IMR-90 (cell line): ENCODE measurements around the gene PDGFA. TPM values are rescaled to one million over a fixed set of nuclear protein-coding genes. Genes with fewer than 3 reads are reported as not detected.
A peak's percentile ranks its signal among the peaks of the same experiment; 100 is the strongest.

Experiments
- ATAC-seq: fragments of 200-7000 bp; cut with Tn5 transposase; 2 replicates; pipeline ENCODE4 v1.9.1; 2020; ENCODE audit warnings: low read depth, mild to moderate bottlenecking, moderate library complexity
- BruUV-seq: library from RNA; stranded (reverse); fragments of 400-500 nt; replicated peaks from 2 replicates; lab custom pipeline; 2021; lab: Mats Ljungman, UMichigan
- CTCF ChIA-PET: fragments of 300-600 bp; formaldehyde crosslinking; extraction: SDS; loops from one replicate; lab custom pipeline; 2021; ENCODE audit warnings: antibody characterized with exemption; lab: Yijun Ruan, JAX
- POLR2A ChIA-PET: fragments of 300-600 bp; sonication (Branson Sonifier 250); formaldehyde crosslinking; loops from one replicate; lab custom pipeline; 2022; ENCODE audit warnings: antibody characterized with exemption; ENCODE audit not compliant: unreplicated experiment; lab: Charles Lee
- DNase-seq: peaks from one replicate; pipeline ENCODE4 v3.0.0; 2013
- H2AFZ ChIP-seq: replicated peaks from 2 replicates; pipeline ENCODE3; 2013; ENCODE audit warnings: low read length, mild to moderate bottlenecking; ENCODE audit not compliant: poor library complexity
- H2AK5ac ChIP-seq: 2 replicates; pipeline ENCODE4 v1.6.1; 2013; ENCODE audit warnings: low read depth, low read length, inconsistent platforms
- H2AK9ac ChIP-seq: replicated peaks from 2 replicates; pipeline ENCODE3; 2013; ENCODE audit warnings: mild to moderate bottlenecking, low read depth, low read length, moderate library complexity; ENCODE audit not compliant: poor library complexity
- H2BK120ac ChIP-seq: 2 replicates; pipeline ENCODE4 v1.6.1; 2013; ENCODE audit warnings: low read depth, low read length, inconsistent platforms
- H2BK15ac ChIP-seq: 3 replicates; pipeline ENCODE4 v1.6.1; 2013; ENCODE audit warnings: low read depth, low read length, inconsistent platforms
- H2BK20ac ChIP-seq: 2 replicates; pipeline ENCODE4 v1.6.1; 2013; ENCODE audit warnings: low read depth, mild to moderate bottlenecking, inconsistent platforms, low read length, moderate library complexity
- H2BK5ac ChIP-seq: 2 replicates; pipeline ENCODE4 v1.6.1; 2013; ENCODE audit warnings: mild to moderate bottlenecking, low read depth, low read length, inconsistent platforms; ENCODE audit not compliant: poor library complexity, severe bottlenecking
- H3K14ac ChIP-seq: replicated peaks from 2 replicates; pipeline ENCODE4 v1.6.1; 2013; ENCODE audit warnings: low read depth, low read length, inconsistent platforms
- H3K18ac ChIP-seq: 2 replicates; pipeline ENCODE4 v1.6.1; 2013; ENCODE audit warnings: low read depth, low read length, control low read depth
- H3K23ac ChIP-seq: 2 replicates; pipeline ENCODE4 v1.6.1; 2013; ENCODE audit warnings: low read depth, low read length, inconsistent platforms
- H3K27ac ChIP-seq: 2 replicates; pipeline ENCODE4 v1.5.1; 2013; ENCODE audit warnings: mild to moderate bottlenecking, control low read depth, low read length; ENCODE audit not compliant: insufficient read depth
- H3K27me3 ChIP-seq: 2 replicates; pipeline ENCODE4 v1.6.1; 2013; ENCODE audit warnings: low read length; ENCODE audit not compliant: control insufficient read depth, insufficient read depth
- H3K36me3 ChIP-seq: 2 replicates; pipeline ENCODE4 v1.6.1; 2013; ENCODE audit warnings: low read length, mixed read lengths; ENCODE audit not compliant: control insufficient read depth, insufficient read depth
- H3K4ac ChIP-seq: 2 replicates; pipeline ENCODE4 v1.6.1; 2013; ENCODE audit warnings: low read depth, low read length, inconsistent platforms
- H3K4me1 ChIP-seq: 2 replicates; pipeline ENCODE4 v1.6.1; 2013; ENCODE audit warnings: low read length, mixed read lengths; ENCODE audit not compliant: control insufficient read depth, insufficient read depth
- H3K4me2 ChIP-seq: 2 replicates; pipeline ENCODE4 v1.6.1; 2013; ENCODE audit warnings: low read depth, mild to moderate bottlenecking, control low read depth, low read length, moderate library complexity
- H3K4me3 ChIP-seq: 2 replicates; pipeline ENCODE4 v1.5.1; 2013; ENCODE audit warnings: low read depth, mild to moderate bottlenecking, control low read depth, low read length, moderate library complexity; ENCODE audit not compliant: insufficient read depth
- H3K56ac ChIP-seq: 2 replicates; pipeline ENCODE4 v1.6.1; 2013; ENCODE audit warnings: low read length, inconsistent platforms; ENCODE audit not compliant: insufficient read depth; ENCODE audit errors: extremely low read depth
- H3K79me1 ChIP-seq, 2 experiments: 2 replicates each; pipeline ENCODE4 v1.6.1; 2013; ENCODE audit warnings: low read length in 2 of 2, inconsistent platforms in 1 of 2, low read depth in 1 of 2
- H3K9ac ChIP-seq: 2 replicates; pipeline ENCODE4 v1.6.1; 2013; ENCODE audit warnings: low read depth, low read length, control low read depth
- H3K9me1 ChIP-seq: 2 replicates; pipeline ENCODE4 v1.6.1; 2013; ENCODE audit warnings: low read length, inconsistent platforms; ENCODE audit not compliant: insufficient read depth
- H3K9me3 ChIP-seq: 2 replicates; pipeline ENCODE4 v1.6.1; 2013; ENCODE audit warnings: low read length; ENCODE audit not compliant: control insufficient read depth, insufficient read depth
- H4K20me1 ChIP-seq: 2 replicates; pipeline ENCODE4 v1.6.1; 2013; ENCODE audit warnings: low read length, inconsistent platforms; ENCODE audit not compliant: insufficient read depth
- H4K5ac ChIP-seq: 2 replicates; pipeline ENCODE4 v1.6.1; 2013; ENCODE audit warnings: mild to moderate bottlenecking, low read depth, low read length, control low read depth
- H4K8ac ChIP-seq, 2 experiments: 2 replicates each; pipeline ENCODE4 v1.6.1; 2013; ENCODE audit warnings: low read depth in 2 of 2, low read length in 2 of 2, control low read depth in 1 of 2, inconsistent platforms in 1 of 2
- H4K91ac ChIP-seq: 2 replicates; pipeline ENCODE4 v1.6.1; 2013; ENCODE audit warnings: low read depth, low read length, inconsistent platforms; ENCODE audit not compliant: insufficient read depth
- BHLHE40 ChIP-seq: fragments of 150-350 bp; IDR thresholded peaks from 2 replicates; pipeline ENCODE4 v1.6.1; 2016; ENCODE audit warnings: mild to moderate bottlenecking, low read depth, low read length
- CEBPB ChIP-seq: IDR thresholded peaks from 2 replicates; pipeline ENCODE4 v1.6.1; 2012; ENCODE audit warnings: low read depth, low read length, improper control_type of control experiment
- CHD1 ChIP-seq: IDR thresholded peaks from 2 replicates; pipeline ENCODE4 v1.6.1; 2012; ENCODE audit warnings: low read depth, low read length, improper control_type of control experiment
- CTCF ChIP-seq: conservative IDR thresholded peaks from 2 replicates; pipeline ENCODE4 v1.5.1; 2012; ENCODE audit warnings: mild to moderate bottlenecking, low read depth, low read length, improper control_type of control experiment
- ELK1 ChIP-seq: fragments of 150-350 bp; IDR thresholded peaks from 2 replicates; pipeline ENCODE4 v1.6.1; 2016; ENCODE audit warnings: low read depth, mild to moderate bottlenecking, low read length, moderate library complexity, borderline replicate concordance
- FOS ChIP-seq: fragments of 150-350 bp; IDR thresholded peaks from 2 replicates; pipeline ENCODE4 v1.6.1; 2016; ENCODE audit warnings: low read depth, low read length
- MAFK ChIP-seq: IDR thresholded peaks from 2 replicates; pipeline ENCODE4 v1.6.1; 2012; ENCODE audit warnings: low read depth, low read length, improper control_type of control experiment
- MAZ ChIP-seq: IDR thresholded peaks from 2 replicates; pipeline ENCODE4 v1.6.1; 2012; ENCODE audit warnings: low read depth, mild to moderate bottlenecking, low read length, improper control_type of control experiment, moderate library complexity, borderline replicate concordance
- MXI1 ChIP-seq: IDR thresholded peaks from 2 replicates; pipeline ENCODE4 v1.6.1; 2012; ENCODE audit warnings: low read depth, mild to moderate bottlenecking, low read length, moderate library complexity, borderline replicate concordance
- NFE2L2 ChIP-seq: fragments of 150-350 bp; IDR thresholded peaks from 2 replicates; pipeline ENCODE4 v1.6.1; 2016; ENCODE audit warnings: low read depth, mild to moderate bottlenecking, low read length
- POLR2A ChIP-seq: IDR thresholded peaks from 2 replicates; pipeline ENCODE4 v1.6.1; 2012; ENCODE audit warnings: mild to moderate bottlenecking, low read depth, low read length
- RAD21 ChIP-seq: IDR thresholded peaks from 2 replicates; pipeline ENCODE4 v1.6.1; 2012; ENCODE audit warnings: low read length, improper control_type of control experiment
- RCOR1 ChIP-seq: IDR thresholded peaks from 2 replicates; pipeline ENCODE4 v1.6.1; 2012; ENCODE audit warnings: mild to moderate bottlenecking, low read length, improper control_type of control experiment; ENCODE audit not compliant: insufficient replicate concordance
- RFX5 ChIP-seq: IDR thresholded peaks from 2 replicates; pipeline ENCODE4 v1.8.0; 2012; ENCODE audit warnings: low read depth, mild to moderate bottlenecking, low read length, moderate library complexity
- SMC3 ChIP-seq: fragments of 150-350 bp; IDR thresholded peaks from 2 replicates; pipeline ENCODE4 v1.6.1; 2016; ENCODE audit warnings: low read depth, mild to moderate bottlenecking, antibody characterized with exemption, low read length, moderate library complexity
- USF2 ChIP-seq: fragments of 150-350 bp; IDR thresholded peaks from 2 replicates; pipeline ENCODE4 v1.6.1; 2017; ENCODE audit warnings: mild to moderate bottlenecking, antibody characterized with exemption, low read length, low read depth
- WGBS, 2 experiments: methylation state at CpG; one replicate each; pipeline versions ENCODE4 v1.1.5 to v1.1.7; 2013; ENCODE audit warnings: missing lambda C conversion rate in 2 of 2; ENCODE audit not compliant: insufficient read length in 1 of 2; ENCODE audit errors: extremely low coverage in 2 of 2; 5-methylcytosine and 5-hydroxymethylcytosine counted together
- dilution Hi-C: fragments of 300-500 bp; cut with HindIII; formaldehyde crosslinking; loops from one replicate; pipeline ENCODE4 v1.14.3; 2018; ENCODE audit warnings: low sequenced_read_pairs; ENCODE audit not compliant: unreplicated experiment
- in situ Hi-C: fragments of 300-500 bp; cut with MboI; formaldehyde crosslinking; loops from 3 replicates; pipeline ENCODE4 v1.14.3; 2019; ENCODE audit warnings: low sequenced_read_pairs, inconsistent platforms, mixed read lengths
- intact Hi-C: fragments of 100-400 bp; cut with micrococcal nuclease; formaldehyde crosslinking; loops from 2 replicates; pipeline ENCODE4 v1.10.0; 2022
- polyA plus RNA-seq, 3 experiments: library from polyadenylated mRNA; depleted of rRNA; stranded (reverse); fragments of >200 nt; gene quantifications; 2 replicates each; pipeline ENCODE4 v1.2.3, GENCODE V29; 2012; ENCODE audit warnings: low replicate concordance in 1 of 3
- total RNA-seq: library from RNA; depleted of rRNA; stranded (reverse); fragments of >200 nt; gene quantifications from 2 replicates; pipeline ENCODE4 v1.2.3, GENCODE V29; 2012

Gene PDGFA
- total and polyA plus RNA-seq, 2 of the 4 experiments (the other 2 are of a cell fraction), result 3.3 to 3.8 TPM

GRCh38 chr7:467856-468545 lies 51.6 kb downstream of the PDGFA start:
- TF ChIP-seq RAD21, result no peak
- TF ChIP-seq FOS, result no peak
- no peak for TF ChIP-seq NFE2L2
- no peak for TF ChIP-seq USF2
- TF ChIP-seq CTCF, result no peak
- no peak for TF ChIP-seq MAZ
- no peak for TF ChIP-seq CHD1
- no peak for TF ChIP-seq RFX5
- TF ChIP-seq ELK1, result no peak
- TF ChIP-seq CEBPB, result no peak
- TF ChIP-seq SMC3, result no peak
- no peak for TF ChIP-seq BHLHE40
- TF ChIP-seq MAFK, result no peak
- no peak for TF ChIP-seq MXI1
- TF ChIP-seq POLR2A, result no peak
- TF ChIP-seq RCOR1, result no peak
- Histone ChIP-seq H2BK5ac (no peak overlapping the region), H3K27ac (no peak overlapping the region), H2BK15ac (peak overlapping the region; percentile 58; the same call in 1 of the 3 replicates), H3K4me2 (no peak overlapping the region), H2BK20ac (no peak overlapping the region), H3K4me3 (no peak overlapping the region), H3K18ac (no peak overlapping the region), H4K5ac (no peak overlapping the region), H3K79me1 (no peaks in the 10 kb centered on the region), H3K23ac (no peak overlapping the region), H3K56ac (no peak overlapping the region), H4K91ac (no peak overlapping the region), H4K20me1 (no peaks in the 10 kb centered on the region), H3K9me1 (0 out of 2 replicates have a peak, but pooled peaks cover 5% of the 10 kb centered on the region), H2AFZ (peak overlapping the region; percentile 44), H3K9ac (no peak overlapping the region), H3K27me3 (no peaks in the 10 kb centered on the region), H2AK9ac (no peak overlapping the region), H3K4ac (no peak overlapping the region), H2AK5ac (no peak overlapping the region), H3K14ac (no peak overlapping the region), H2BK120ac (no peak overlapping the region), H3K4me1 (peaks cover 24% of the 10 kb centered on the region), H4K8ac (no peak overlapping the region), H3K9me3 (no peaks in the 10 kb centered on the region), H3K36me3 (no peaks in the 10 kb centered on the region)
- WGBS, 2 experiments, result 87% methylated on average over 5 of the region's 5 CpGs; no CpG with 5 or more reads in 1 of the 2 experiments
- dilution Hi-C loops, result no loop called here
- intact Hi-C loops, result no loop called here
- ChIA-PET POLR2A (no interaction called here), CTCF (no interaction called here)
- no peak for ATAC-seq
- no TSS peak for BruUV-seq
- no peak for DNase-seq
- in situ Hi-C loops, result no loop called here
